Nephron progenitor cell (in vitro differentiated cells): ENCODE results near the gene FRMD4A.

Source experiments
- DNase-seq: peaks from one replicate; pipeline ENCODE4 v3.0.0; 2021
- H3K27ac Mint-ChIP-seq: 2 replicates; pipeline ENCODE4 v1.8.0; 2021; ENCODE audit warnings: mild to moderate bottlenecking, moderate library complexity, mixed read lengths
- H3K27me3 Mint-ChIP-seq: 2 replicates; pipeline ENCODE4 v1.8.0; 2021; ENCODE audit warnings: mild to moderate bottlenecking, low read depth, mixed read lengths; ENCODE audit not compliant: poor library complexity
- H3K36me3 Mint-ChIP-seq: 2 replicates; pipeline ENCODE4 v1.8.0; 2021; ENCODE audit warnings: low read depth, mixed read lengths
- H3K4me1 Mint-ChIP-seq: 2 replicates; pipeline ENCODE4 v1.8.0; 2021; ENCODE audit warnings: mixed read lengths
- H3K4me3 Mint-ChIP-seq: 2 replicates; pipeline ENCODE4 v1.8.0; 2021; ENCODE audit warnings: mild to moderate bottlenecking, moderate library complexity, mixed read lengths
- H3K9me3 Mint-ChIP-seq: 2 replicates; pipeline ENCODE4 v1.8.0; 2021; ENCODE audit warnings: mild to moderate bottlenecking, moderate library complexity, mixed read lengths
- TF ChIP-seq, protein P1 (sequence below): fragments of 200-600 bp; sonication (generic); IDR thresholded peaks from 2 replicates; pipeline ENCODE4 v1.5.0; 2021; ENCODE audit warnings: antibody characterized with exemption

Gene FRMD4A

DNA sequence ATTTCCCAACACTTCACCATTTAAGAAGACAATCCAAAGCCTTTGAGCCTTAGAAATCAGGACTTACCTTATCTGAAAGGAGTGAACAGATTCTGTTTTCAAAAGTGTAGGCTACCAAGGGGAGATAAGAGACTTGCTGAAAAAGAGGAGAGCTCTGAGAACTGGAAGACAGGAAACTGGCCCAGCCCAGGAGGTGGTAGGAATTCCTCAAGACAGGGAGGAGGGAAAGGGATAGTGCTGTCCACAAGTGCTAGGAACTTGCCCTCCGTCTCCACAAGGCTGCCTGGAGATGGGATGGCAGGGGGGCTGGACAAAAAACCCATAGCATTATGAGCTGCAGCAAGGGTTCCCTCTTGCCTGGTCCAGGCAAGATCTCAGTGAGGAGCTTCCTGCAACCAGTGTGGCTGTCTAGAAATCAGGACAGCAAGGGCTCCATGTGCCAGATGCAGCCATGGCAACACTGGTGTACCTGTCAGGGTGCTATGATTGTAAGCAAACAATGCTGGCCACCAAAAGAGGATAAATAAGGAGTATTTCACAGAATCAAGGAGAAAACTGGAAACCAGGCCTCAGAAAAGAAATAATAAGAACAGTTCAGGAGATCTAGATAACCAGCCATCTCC, 22.7 kb upstream of the FRMD4A start:
- peaks cover 6% of the 10 kb centered on the region for H3K27me3 Mint-ChIP-seq
- no peaks in the 10 kb centered on the region for H3K9me3 Mint-ChIP-seq
- no peak overlapping the region for H3K27ac Mint-ChIP-seq
- H3K36me3 Mint-ChIP-seq = no peaks in the 10 kb centered on the region
- TF ChIP-seq, protein P1, sequence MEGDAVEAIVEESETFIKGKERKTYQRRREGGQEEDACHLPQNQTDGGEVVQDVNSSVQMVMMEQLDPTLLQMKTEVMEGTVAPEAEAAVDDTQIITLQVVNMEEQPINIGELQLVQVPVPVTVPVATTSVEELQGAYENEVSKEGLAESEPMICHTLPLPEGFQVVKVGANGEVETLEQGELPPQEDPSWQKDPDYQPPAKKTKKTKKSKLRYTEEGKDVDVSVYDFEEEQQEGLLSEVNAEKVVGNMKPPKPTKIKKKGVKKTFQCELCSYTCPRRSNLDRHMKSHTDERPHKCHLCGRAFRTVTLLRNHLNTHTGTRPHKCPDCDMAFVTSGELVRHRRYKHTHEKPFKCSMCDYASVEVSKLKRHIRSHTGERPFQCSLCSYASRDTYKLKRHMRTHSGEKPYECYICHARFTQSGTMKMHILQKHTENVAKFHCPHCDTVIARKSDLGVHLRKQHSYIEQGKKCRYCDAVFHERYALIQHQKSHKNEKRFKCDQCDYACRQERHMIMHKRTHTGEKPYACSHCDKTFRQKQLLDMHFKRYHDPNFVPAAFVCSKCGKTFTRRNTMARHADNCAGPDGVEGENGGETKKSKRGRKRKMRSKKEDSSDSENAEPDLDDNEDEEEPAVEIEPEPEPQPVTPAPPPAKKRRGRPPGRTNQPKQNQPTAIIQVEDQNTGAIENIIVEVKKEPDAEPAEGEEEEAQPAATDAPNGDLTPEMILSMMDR = no peak
- H3K4me1 Mint-ChIP-seq = peaks cover 6% of the 10 kb centered on the region
- no peak overlapping the region for H3K4me3 Mint-ChIP-seq
- no peak for DNase-seq

- Mint-ChIP-seq H3K4me3 (no peak overlapping the region), H3K4me1 (peaks cover 7% of the 10 kb centered on the region), H3K27me3 (peaks cover 4% of the 10 kb centered on the region), H3K9me3 (no peaks in the 10 kb centered on the region), H3K36me3 (no peaks in the 10 kb centered on the region), H3K27ac (no peak overlapping the region)
- DNase-seq = no peak
- TF ChIP-seq, protein P1 = no peak
Observed at GRCh38 chr10:14350006-14350405, 19.3 kb upstream of the FRMD4A start.

- Mint-ChIP-seq H3K27me3 (peaks cover 4% of the 10 kb centered on the region), H3K4me1 (peaks cover 7% of the 10 kb centered on the region), H3K27ac (no peak overlapping the region), H3K4me3 (no peak overlapping the region), H3K9me3 (no peaks in the 10 kb centered on the region), H3K36me3 (no peaks in the 10 kb centered on the region)
- TF ChIP-seq, protein P1 = no peak
- no peak for DNase-seq
Observed at GRCh38 chr10:14349081-14349480, 18.4 kb upstream of the FRMD4A start.

DNA sequence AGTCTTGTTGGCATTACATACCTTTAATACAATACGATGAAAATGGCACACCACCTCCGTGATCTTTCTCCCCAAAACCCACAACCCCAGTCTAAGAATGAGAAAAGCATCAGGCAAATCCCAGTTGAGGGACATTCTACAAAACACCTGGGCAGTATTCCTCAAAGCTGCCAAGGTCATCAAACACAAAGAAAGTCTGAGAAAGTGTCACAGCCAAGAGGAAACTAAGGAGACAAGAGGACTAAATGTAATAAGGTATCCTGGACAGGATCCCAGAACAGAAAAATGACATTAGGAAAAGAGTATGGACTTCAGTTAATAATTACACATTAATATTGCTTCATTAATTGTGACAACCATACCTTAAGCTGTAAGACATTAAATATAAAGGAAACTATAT, 14.5 kb upstream of the FRMD4A start:
- H3K27me3 Mint-ChIP-seq = peaks cover 18% of the 10 kb centered on the region
- H3K36me3 Mint-ChIP-seq = no peaks in the 10 kb centered on the region
- H3K4me1 Mint-ChIP-seq = peaks cover 7% of the 10 kb centered on the region
- no peak overlapping the region for H3K27ac Mint-ChIP-seq
- no peaks in the 10 kb centered on the region for H3K9me3 Mint-ChIP-seq
- no peak overlapping the region for H3K4me3 Mint-ChIP-seq
- no peak for DNase-seq
- TF ChIP-seq, protein P1 = no peak

DNA sequence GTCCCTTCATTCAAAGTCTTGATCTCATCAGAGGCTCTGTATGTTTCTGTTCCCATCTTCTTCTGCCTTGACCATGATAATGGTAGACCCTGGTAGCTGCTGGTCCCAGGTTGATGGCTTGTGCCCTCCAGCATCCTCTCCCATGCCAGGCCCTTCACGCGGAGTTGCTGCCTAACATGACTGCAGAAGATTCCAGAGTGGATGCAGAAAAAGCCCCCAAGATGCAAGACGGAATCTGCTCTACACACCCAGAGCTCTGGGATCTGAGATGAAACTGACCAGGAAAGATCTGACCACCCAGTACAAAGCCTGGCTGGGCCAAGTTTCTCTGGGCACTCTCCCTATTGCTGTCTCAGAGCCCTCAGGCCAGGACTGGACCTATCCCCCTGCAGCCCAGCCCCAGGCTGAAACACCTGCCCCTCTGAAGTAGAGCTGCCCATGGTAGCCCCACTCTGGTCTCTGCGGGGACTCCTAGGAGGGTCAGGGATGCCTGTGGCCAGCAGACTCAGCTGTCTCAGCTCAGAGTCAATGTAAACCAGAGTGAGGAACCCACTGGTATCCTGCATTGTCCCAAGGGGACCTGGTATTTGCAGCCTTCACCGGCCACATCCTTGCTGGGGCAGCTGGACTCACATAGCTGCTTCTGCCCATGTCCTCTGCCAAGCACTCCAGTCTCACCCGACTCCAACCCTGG, 9.5 kb upstream of the FRMD4A start:
- H3K27me3 Mint-ChIP-seq = peaks cover 22% of the 10 kb centered on the region
- H3K4me3 Mint-ChIP-seq = no peak overlapping the region
- TF ChIP-seq, protein P1 = no peak
- no peak for DNase-seq
- H3K36me3 Mint-ChIP-seq = no peaks in the 10 kb centered on the region
- H3K27ac Mint-ChIP-seq = no peak overlapping the region
- H3K4me1 Mint-ChIP-seq = no peaks in the 10 kb centered on the region
- no peaks in the 10 kb centered on the region for H3K9me3 Mint-ChIP-seq

GRCh38 chr10:14336736-14337135, 6.0 kb upstream of the FRMD4A start:
- Mint-ChIP-seq H3K4me1 (no peaks in the 10 kb centered on the region), H3K27ac (no peak overlapping the region), H3K27me3 (peaks cover 29% of the 10 kb centered on the region), H3K4me3 (no peak overlapping the region), H3K36me3 (no peaks in the 10 kb centered on the region), H3K9me3 (no peaks in the 10 kb centered on the region)
- TF ChIP-seq, protein P1 = no peak
- no peak for DNase-seq
